Measurements from ENCODE around the gene CPSF4L.

Gene CPSF4L

DNA sequence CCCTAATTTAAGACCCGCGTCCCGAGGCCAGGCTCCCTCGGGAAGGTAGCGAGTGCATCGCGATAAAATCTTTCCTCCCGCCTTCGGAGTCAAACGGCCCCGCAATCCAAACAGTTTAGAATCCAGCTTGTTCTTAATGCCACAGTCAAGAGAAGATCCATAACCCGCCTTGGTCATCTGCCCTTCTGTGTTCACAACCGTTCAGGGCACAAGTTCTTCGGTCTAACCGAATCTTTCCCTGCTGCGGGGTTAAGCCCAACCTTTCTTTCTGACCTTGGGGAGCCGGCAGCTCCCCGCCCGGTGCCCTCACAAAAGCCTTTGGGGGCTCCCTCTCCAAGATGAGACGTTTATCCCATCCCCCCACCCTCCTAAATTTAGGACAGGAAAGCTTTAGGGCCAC lies 30.3 kb downstream of the CPSF4L start:
- no peak for DNase-seq

DNA sequence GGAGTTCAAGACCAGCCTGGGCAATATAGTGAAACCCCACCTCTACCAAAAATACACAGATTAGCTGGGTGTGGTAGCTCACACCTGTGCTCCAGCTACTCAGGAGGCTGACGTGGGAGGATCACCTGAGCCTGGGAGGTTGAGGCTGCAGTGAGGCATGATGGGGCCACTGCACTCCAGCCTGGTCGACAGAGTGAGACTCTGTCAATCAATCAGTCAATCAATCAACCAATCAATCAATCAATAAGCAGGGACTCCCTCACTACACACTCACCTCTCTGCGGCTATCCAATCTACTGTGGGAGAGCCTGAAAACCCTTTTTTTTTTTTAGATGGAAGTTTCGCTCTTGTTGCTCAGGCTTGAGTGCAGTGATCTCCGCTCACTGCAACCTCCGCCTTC lies 31.6 kb downstream of the CPSF4L start:
- no peak for DNase-seq

DNA sequence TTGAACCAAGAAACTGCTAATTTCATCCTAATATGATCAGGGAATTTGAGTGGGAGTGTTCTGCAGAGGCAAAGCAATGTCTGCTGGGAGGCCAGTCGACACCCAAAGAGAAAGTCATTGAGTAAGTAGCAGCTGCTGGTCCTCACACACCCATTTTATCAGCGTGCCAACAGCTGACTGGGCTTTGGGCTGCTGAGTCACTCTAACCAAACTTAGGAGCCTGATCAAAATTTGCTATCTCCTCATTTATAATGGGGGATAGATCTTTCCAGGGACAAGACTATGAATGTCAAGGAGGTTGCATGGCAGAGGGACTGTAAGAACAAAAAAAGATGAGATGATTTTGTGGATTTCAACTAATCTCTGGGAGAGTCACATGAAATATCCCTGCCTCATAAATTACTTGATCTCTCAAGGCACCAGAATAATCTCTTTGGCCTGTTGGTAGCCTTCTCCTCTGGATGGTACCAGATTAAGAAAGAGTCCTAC lies 32.9 kb downstream of the CPSF4L start:
- peak; percentile 74 for DNase-seq

DNA sequence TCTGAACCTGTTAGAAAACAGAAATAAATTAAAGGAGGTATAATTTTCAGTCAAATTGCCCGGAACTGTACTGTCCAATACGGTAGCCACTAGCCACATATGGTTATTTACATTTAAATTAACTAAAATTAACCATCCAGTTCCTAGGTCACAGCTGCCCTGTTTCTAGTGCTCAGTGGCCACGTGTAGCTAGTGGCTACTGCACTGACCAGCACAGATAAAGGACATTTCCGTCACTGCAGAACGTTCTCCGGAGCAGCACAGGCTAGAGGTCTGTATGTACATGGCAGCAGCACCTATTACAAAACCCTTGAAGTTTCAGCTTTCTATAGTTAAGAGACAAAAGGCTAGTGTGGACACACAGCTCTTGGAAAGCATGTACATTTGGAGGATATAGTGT lies 33.7 kb downstream of the CPSF4L start:
- no peak for DNase-seq

DNA sequence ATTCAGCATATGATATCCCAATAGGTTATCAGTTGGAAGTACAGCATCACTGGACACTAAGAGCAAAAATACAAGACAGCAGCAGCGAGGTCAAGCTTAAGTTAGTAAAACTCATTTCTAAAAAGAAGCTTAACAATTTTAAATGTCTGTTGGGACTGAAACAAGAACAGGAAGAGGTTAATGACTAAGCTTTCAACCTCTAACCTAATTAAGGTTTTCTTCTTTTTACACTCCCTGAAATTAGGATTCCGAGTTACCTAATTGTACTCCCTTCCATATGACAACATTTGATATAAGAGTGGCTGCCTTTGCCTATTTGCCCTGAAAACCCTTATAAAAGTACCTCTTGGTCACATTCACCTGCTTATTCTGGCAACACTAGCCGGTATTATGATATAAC lies 34.3 kb downstream of the CPSF4L start:
- peak; percentile 52 for DNase-seq

DNA sequence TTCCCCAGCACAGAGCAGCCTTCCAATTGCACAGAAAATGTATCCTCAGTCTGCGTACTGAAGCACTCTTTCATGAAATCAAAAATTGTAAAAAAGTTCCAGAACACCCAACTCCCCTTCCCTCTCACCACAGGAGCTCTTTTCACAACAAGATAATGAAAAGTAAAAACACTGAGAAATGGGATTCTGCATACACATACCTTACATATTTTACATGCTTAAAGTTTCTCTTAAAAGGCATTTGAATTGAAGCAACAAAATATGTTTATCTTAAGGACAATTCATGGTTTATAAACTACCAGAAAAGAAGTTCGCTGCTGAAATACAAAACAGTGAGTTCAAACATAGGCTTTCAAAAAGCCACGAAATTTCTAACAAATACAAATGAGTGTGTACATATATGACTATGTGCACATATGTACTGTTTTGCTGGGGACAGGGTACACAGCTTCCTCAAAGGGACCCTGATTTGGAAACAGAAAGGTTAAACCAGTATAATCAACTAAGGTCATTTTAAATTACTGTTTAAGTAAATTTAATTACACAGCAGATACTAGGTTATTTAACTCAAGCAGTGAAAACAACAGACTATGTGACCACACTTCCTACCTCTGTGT lies 35.0 kb downstream of the CPSF4L start:
- peak; percentile 34 for DNase-seq

DNA sequence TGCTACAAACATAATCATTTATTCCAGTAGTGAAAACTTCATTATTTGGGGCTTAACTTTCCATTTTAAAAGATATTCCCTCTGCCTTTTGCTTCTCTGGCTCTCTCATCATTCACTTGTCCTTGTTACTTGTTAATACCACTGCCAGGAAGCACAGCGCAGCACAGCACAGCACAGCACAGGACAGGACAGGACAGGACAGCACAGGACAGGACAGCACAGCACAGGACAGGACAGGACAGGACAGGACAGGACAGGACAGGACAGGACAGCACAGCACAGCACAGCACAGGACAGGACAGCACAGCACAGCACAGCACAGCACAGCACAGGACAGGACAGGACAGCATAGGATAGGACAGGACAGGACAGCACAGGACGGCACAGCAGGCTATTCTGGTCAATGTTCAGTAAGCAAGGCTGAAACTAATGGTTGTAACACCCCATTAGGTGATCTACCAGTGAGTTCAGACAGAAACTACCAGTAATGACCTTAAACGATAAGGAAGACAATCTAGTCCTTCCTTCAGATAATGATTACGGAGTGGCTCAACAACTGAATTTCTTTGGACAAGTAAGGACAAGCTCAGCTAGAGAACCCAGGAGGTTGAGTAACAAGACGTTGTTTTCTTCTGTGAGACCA lies 36.9 kb downstream of the CPSF4L start:
- no peak for DNase-seq

DNA sequence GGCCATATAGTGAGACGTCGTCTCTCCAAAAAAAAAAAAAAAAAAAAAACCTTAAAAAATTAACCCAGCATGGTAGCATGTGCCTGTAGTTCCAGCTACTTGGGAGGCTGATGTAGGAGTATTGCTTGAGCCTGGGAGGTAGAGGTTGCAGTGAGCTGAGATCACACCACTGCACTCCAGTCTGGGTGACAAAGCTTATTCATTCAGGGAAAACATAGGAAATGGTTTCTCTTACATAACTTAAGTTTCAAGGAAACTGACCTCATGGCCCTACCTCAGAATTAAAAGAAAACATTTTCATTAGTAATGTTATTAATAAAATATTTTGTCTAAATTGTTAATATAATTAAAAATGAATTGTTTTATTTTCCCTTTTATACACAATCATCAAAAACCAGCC lies 37.4 kb downstream of the CPSF4L start:
- DNase-seq = peak; percentile 35

DNA sequence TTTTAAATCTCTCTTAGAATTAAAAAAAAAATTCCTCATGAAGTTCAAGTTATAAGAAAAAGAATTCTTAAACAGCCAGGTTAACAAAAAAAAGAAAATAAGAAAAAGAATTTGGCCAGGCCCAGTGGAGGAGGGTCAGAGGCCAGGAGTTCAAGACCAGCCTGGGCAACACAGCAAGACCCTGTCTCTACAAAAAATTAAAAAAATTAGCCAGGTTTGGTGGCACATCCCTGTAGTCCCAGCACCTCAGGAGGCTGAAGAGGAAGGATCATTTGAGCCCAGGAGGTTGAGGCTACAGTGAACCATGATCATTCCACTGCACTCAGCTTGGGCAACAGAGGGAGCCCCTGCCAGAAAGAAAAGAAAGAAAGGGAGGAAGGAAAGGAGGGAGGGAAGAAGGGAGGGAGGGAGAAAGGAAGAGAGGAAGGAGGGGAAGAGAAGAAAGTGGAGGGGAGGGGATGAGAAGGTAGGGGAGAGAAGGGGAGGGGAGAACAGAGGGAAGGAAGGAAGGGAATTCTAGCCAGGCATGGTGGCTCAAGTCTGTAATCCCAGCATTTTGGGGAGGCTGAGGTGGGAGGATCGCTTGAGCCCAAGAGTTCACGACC lies 38.0 kb downstream of the CPSF4L start:
- no peak for DNase-seq

DNA sequence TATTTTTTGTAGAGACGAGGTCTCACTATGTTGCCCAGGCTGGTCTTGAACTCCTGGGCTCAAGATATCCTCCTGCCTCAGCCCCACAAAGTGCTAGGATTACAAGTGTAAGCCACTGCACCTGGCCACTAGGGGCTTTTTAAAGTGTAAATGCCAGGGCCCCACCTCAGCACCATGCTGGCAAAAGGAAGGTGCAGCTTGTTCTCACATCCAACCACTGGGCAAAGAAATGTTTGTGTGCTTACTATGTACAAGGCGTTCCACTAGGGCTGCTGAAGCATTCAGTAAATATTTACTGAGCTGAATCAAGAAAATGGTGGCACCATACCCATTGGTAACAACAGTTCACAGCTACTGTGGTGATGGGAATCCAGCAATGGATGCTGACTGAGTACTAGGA lies 46.2 kb downstream of the CPSF4L start:
- DNase-seq = no peak

DNA sequence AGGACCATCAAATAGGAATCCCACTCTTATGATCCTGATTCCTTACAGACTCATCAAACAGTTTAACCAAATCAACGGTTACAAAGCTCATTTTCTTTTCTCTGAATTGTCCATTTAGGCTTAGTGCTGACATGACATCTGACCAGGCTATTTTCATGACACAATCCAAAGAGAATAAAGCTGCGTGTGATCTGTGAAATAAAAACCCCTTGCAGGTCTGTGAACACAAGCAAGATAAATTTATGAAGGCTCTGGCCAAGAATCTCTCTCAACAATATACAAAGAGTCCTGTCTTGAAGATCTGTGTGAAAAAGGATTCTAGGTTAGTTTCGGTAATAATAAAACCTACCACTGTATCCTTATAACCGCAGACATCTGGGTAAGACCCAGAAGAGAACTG lies 46.8 kb downstream of the CPSF4L start:
- no peak for DNase-seq

DNA sequence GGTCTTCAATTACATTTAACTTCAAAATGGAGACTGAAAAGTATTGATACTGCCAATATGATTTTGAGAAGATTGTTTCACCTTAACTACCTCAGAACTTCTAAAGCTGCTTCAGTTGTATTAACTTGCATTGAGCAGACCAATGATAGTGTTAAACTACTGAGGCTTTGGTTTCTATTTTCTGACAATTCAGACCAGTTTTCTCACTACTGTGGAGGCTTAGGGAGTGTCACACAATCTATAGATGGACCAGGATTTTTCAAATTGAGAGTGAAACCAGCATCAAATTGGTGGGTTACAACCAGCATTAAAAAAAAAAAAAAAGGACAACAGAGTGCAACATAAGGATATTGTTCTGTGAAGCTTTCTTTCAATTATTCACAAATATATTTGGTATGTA lies 47.7 kb downstream of the CPSF4L start:
- DNase-seq = no peak

DNA sequence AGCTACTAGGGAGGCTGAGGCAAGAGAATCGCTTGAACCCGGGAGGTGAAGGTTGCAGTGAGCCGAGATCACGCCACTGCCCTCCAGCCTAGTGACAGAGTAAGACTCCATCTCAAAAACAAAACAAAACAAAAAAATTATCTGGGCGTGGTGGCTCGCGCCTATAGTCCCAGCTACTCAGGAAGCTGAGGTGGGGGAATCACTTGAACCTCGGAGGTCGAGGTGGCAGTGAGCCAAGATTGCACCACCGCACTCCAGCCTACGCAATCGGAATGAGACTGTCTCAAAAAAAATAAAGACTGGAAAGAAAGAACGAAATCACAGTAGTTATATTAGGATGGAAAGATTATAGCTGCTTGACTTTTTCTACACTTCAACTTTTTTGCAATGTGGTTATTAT lies 49.9 kb downstream of the CPSF4L start:
- DNase-seq = peak; percentile 50

DNA sequence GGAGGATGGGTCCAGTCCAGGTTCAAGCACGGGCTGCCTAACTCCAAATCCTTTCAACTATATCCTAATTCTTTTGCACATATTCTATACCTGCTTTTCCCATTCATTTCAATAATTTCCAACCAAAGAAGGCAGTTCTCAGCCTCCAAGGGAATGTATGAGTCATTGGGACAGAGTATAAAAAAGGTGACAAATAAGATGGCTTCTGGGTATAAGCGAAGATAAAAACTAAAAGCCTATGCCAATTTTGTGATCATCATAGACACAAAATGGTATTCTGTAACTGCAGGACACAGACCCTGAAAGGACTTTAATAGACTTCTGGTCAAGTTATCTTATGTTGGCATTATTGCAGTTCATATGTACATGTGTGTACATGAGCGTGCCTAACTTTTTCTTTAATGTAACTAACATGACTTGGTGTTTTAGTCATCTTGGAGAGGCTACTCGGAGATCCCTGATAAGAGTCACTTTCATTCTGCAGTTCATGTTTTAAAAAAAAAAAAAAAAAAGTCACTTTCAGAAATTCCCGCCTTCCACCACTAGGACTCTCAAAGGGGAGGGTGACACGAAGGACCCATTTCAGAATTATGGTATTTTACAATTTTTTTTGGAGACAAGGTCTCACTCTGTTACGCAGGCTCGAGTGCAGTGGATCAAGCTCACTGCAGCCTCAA lies 51.5 kb downstream of the CPSF4L start:
- DNase-seq = no peak

DNA sequence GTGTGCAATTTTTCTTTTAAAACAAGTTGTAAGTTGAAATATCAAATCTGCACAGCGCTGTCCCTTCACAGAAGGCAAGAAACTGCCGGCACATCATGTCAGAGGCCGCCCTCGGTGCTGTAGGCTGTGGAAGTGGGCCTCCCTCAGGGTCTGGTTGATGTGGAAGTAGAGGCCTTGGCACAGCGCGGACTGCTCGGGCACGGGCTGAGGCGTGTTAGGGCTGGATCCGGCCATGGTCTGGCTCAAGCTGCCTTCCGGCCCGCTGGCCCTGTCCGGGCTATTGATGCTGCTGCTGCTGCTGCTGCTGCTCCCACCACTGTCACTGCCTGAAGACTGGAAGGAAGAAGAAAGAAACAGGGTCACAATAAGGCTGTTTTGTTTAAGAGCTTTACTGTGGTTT lies 52.2 kb downstream of the CPSF4L start:
- no peak for DNase-seq

DNA sequence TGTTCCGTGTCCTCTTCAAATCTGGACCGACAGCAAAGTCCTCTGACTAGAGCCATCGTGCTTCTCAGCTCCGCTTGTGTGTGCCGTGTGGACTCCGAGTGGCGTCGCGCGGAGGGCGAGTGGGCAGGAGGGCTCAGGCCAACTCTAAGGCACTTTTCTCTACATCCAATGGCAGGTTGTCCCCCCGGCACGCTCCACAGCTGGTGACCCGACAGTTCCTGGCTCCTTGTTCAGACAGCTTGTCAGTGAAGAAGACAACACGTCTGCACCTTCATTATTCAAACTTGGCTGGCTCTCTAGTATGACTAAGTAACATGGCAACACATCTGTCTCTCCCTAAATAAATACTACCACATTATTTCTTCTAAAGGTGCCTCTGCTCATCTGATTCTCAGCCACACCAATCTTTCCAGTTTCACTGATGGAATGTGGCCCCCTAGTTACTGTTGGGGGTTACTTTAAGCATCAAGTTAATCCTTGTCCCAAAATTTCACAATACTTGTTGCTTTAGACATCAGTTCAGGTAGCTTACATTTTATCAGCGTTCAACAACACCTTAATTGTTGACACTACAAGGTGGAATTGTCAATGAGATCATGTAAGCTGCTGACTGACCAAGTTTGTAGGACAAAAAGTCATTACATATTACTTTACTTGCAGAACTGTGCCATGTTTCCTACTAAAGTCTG lies 53.4 kb downstream of the CPSF4L start:
- no peak for DNase-seq

DNA sequence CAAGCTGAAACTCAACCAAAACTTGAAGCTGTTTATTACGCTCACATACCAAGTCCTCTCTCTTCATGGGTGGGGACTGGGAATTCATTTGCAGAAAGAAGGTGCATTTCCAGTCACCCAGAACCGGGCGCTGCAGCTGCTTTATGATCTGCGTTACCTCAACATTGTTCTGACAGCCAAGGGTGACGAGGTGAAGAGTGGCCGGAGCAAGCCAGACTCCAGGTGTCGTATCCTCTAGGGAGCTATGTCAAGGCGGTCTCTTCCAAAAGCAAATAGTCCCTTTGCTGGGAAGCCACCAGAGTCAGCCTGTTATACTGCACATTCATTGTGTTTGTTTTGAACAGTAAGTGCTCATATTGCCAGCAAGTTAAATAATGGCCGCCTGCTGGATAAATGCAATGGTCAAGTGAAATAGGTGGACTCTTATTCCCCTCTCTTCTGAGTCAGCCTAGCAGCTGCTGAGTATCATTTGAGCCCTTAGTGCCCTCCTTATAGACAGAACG lies 56.2 kb downstream of the CPSF4L start:
- DNase-seq = no peak

DNA sequence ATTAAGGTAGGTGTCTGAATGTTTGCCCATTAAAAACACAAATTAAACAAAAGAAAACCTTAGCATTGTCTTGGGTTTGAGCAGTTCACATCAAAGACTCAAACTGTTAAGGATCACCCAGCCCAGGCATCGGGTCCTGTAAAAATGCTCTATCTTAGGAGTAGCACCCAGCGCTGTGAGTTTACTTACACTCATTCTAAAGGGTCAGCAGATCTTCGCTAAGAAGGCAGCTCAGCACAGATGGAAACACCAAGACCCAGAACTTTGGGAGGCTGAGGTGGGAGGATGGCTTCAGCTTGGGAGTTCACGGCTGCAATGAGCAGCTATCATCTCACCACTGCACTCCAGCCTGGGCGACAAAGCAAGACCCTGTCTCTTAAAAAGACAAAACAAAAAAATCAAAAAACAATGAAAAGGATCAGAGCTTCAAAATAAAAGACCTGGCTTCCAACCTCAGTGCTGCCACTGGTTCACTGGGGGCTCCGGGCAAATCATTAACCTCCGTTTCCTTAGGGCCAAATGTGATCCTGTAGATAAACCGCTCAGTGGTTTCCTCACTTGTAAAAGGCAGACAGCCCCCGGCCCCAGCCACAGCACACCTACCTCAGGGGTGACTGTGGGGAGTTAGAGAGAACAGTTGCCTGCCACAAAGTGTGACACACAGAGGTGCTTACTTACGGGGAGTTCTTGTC lies 57.7 kb downstream of the CPSF4L start:
- no peak for DNase-seq

DNA sequence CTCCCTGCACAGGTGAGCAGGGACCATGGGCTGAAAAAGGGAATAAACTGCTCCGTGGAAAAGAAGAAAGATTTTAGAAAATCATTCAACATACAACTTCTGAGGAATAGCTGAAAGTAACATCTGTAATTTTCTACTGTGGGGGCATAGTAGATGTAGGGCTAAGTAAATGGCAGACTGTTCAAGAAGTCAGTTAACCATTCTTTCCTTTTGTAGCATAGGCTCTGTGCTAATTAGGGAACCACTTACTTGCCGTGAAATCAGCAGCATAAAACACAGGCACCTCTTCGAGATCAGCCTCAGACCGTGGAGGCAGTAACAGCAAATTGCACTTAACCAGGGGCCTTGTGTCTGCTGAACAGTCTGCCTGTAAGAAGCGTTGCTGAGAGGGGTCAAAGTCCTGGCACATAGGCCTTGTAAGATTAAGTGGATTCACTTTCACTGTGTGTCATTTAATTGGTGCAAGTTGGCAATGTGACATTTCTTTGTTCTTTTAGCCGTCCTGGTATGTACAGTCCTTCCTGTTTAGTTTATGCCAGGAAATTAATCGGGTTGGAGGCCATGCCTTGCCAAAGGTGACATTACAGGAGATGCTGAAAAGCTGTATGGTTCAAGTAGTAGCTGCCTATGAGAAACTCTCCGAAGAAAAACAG lies 58.4 kb downstream of the CPSF4L start:
- DNase-seq = no peak

DNA sequence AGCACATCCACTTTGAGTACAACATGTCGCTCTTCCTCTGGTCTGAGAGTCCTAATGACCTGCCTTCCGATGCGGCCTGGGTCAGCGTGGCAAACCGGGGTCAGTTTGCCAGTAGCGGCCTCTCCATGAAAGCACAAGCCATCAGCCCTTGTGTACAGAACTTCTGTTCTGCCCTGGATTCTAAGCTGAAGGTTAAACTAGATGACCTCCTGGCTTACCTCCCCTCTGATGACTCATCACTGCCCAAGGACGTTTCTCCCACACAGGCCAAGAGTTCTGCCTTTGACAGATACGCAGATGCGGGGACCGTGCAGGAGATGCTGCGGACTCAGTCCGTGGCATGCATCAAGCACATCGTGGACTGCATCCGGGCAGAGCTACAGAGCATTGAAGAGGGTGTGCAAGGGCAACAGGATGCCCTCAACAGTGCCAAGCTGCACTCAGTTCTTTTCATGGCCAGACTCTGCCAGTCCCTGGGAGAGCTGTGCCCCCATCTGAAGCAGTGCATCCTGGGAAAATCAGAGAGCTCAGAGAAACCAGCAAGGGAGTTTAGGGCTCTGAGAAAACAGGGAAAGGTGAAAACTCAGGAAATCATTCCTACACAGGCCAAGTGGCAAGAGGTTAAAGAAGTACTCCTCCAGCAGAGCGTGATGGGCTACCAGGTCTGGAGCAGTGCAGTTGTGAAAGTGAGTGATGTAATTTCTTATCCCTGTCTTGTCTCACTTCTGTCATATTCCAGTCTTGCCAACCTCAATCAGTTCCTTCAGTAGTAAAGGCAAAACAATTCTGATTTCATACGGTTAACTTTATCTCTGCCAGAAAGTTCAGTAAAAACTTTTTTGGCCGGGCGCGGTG lies 60.2 kb downstream of the CPSF4L start:
- DNase-seq = no peak

DNA sequence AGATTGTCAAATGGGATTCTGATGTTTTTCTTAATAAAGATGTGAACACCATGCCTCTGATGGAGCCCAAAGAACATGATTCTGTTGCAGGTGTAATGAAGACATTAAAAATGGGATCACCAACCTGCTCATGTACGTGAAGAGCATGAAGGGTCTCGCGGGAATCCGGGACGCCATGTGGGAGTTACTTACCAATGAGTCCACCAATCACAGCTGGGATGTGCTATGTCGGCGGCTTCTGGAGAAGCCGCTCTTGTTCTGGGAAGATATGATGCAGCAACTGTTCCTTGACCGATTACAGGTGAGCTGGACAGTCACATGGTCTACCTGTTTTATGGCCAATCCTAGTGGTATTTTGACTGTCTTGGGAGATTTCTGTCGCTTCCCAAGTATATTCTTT lies 61.2 kb downstream of the CPSF4L start:
- DNase-seq = no peak
